MCF 10A (cell line): ENCODE results near the gene TNFAIP2. TPM values are rescaled to one million over a fixed set of nuclear protein-coding genes. Genes with fewer than 3 reads are reported as not detected.

Source experiments
- BruUV-seq: library from RNA; stranded (reverse); fragments of 400-500 nt; replicated peaks from 2 replicates; lab custom pipeline; 2021; lab: Mats Ljungman, UMichigan
- CTCF ChIA-PET: fragments of 300-600 bp; sonication (Branson Sonifier 250); formaldehyde crosslinking; extraction: SDS; loops from one replicate; lab custom pipeline; 2021; ENCODE audit warnings: antibody characterized with exemption, inconsistent platforms; lab: Yijun Ruan, JAX
- POLR2A ChIA-PET: fragments of 300-600, 350-650 bp; sonication (Branson Sonifier 250); formaldehyde crosslinking; extraction: SDS; loops from one replicate; lab custom pipeline; 2020; ENCODE audit warnings: antibody characterized with exemption, inconsistent platforms; lab: Yijun Ruan, JAX
- DNase-seq: peaks from one replicate; pipeline ENCODE4 v3.0.0-alpha.2; 2018; ENCODE audit not compliant: unreplicated experiment
- H3K27ac Mint-ChIP-seq: one replicate; pipeline ENCODE4 v1.8.0; 2022; ENCODE audit warnings: mild to moderate bottlenecking, low read depth, mixed read lengths; ENCODE audit not compliant: unreplicated experiment
- H3K27me3 Mint-ChIP-seq: one replicate; pipeline ENCODE4 v1.8.0; 2022; ENCODE audit warnings: mixed read lengths; ENCODE audit not compliant: insufficient read depth, unreplicated experiment
- H3K36me3 Mint-ChIP-seq: one replicate; pipeline ENCODE4 v1.8.0; 2022; ENCODE audit warnings: mild to moderate bottlenecking, moderate library complexity, mixed read lengths; ENCODE audit not compliant: insufficient read depth, unreplicated experiment
- H3K4me1 Mint-ChIP-seq: one replicate; pipeline ENCODE4 v1.8.0; 2022; ENCODE audit warnings: mixed read lengths; ENCODE audit not compliant: insufficient read depth, unreplicated experiment
- H3K4me3 Mint-ChIP-seq: one replicate; pipeline ENCODE4 v1.8.0; 2022; ENCODE audit warnings: mild to moderate bottlenecking, moderate library complexity, mixed read lengths; ENCODE audit not compliant: unreplicated experiment
- H3K9me3 Mint-ChIP-seq: one replicate; pipeline ENCODE4 v1.8.0; 2022; ENCODE audit warnings: mixed read lengths; ENCODE audit not compliant: unreplicated experiment
- intact Hi-C: fragments of 100-400 bp; cut with micrococcal nuclease; formaldehyde crosslinking; loops from 2 replicates; pipeline ENCODE4 v1.14.1; 2022
- total RNA-seq: library from RNA; stranded (reverse); gene quantifications from 2 replicates; pipeline ENCODE4 v1.2.3, GENCODE V29; 2022
- TF ChIP-seq, protein P1 (sequence below): fragments of 200-600 bp; IDR thresholded peaks from one replicate; pipeline ENCODE4 v1.8.0; 2022; ENCODE audit warnings: antibody characterized with exemption, mild to moderate bottlenecking; ENCODE audit not compliant: unreplicated experiment

The TNFAIP2 gene
- total RNA-seq, 1 experiment from 2014 or later: 19.1 TPM

DNA sequence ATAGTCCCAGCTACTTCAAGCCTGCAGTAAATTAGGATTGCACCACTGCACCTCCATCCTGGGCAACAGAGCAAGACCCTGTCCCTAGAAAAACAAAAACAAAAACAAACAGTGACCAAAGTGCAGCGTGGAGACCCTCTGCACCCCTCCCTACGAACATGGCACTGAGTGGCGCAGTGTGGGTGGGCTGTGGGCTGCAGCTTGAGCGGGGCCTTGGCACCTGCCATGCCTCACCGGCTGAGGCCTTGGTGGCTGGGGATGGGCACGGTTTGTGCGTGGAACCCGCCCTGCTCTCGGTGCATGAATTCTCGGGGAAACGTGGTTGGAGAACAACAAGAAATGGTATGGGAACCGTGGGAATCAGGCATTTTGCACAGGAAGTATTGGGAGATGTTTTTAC, 60.8 kb downstream of the TNFAIP2 start:
- Mint-ChIP-seq H3K27me3 (no peaks in the 10 kb centered on the region), H3K27ac (no peak overlapping the region), H3K9me3 (no peaks in the 10 kb centered on the region), H3K4me3 (no peak overlapping the region), H3K4me1 (peaks cover 5% of the 10 kb centered on the region), H3K36me3 (peaks cover 7% of the 10 kb centered on the region)
- TF ChIP-seq, protein P1, sequence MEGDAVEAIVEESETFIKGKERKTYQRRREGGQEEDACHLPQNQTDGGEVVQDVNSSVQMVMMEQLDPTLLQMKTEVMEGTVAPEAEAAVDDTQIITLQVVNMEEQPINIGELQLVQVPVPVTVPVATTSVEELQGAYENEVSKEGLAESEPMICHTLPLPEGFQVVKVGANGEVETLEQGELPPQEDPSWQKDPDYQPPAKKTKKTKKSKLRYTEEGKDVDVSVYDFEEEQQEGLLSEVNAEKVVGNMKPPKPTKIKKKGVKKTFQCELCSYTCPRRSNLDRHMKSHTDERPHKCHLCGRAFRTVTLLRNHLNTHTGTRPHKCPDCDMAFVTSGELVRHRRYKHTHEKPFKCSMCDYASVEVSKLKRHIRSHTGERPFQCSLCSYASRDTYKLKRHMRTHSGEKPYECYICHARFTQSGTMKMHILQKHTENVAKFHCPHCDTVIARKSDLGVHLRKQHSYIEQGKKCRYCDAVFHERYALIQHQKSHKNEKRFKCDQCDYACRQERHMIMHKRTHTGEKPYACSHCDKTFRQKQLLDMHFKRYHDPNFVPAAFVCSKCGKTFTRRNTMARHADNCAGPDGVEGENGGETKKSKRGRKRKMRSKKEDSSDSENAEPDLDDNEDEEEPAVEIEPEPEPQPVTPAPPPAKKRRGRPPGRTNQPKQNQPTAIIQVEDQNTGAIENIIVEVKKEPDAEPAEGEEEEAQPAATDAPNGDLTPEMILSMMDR: no peak
- DNase-seq: no peak
- ChIA-PET CTCF (interaction anchor here (1.1 to 2.9 kb wide), 3 partner anchors 57 to 105 kb away, joined by 4 to 27 read pairs (median 6); no protein-coding TSS in a partner anchor), POLR2A (interaction anchor here (1.3 to 1.4 kb wide), 2 partner anchors 36 to 54 kb away, joined by 3 to 5 read pairs; no protein-coding TSS in a partner anchor)
- BruUV-seq: no TSS peak
- intact Hi-C loops: no loop called here

DNA sequence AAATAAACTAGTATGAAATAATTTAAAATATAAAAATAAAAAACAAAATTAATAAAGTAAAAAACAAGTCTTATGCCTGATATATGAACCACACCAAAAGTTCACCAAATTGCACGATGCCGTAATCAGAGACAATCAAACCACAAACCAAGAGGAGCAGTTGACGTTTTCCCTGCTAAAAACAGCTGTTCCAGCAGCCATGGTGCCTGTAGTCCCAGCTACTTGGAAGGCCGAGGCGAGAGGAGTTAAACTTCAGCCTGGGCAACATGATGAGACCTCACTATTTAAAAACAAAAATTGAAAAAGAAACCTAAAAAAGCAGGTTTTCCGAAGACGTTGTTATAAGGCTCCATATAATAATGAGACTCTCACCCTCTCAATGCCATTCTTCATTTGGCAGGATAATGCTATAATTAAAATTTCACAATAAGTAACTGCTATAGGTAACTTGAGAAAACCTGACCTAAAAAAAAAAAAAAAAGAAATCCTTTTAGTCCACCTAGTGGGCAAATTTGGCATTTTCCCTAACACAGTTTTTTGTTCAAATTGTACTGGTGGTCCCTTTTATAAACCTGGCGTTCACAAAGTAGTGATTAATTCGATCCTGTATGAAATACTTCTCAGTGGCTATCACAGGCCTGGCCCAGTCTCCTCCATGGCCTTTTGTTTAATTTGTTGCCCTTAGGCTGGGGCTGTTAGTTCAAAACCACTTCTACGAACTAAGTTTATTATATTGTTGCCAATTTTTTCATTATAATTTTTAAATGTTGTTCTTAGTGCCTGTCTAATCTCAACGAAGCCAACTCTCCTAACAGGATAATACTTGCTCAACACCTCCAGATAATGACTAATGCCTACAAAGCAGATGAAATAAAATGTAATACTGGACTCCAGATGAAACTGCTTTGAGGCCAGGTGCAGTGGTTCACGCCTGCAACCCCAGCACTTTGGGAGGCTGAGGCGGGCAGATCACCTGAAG, 62.1 kb downstream of the TNFAIP2 start:
- H3K27ac Mint-ChIP-seq: peak overlapping the region; percentile 78
- ChIA-PET CTCF (interaction anchor here (0.6 to 2.9 kb wide), 11 partner anchors 9 to 210 kb away, joined by 3 to 27 read pairs (median 3); no protein-coding TSS in a partner anchor), POLR2A (interaction anchor here (0.5 to 1.4 kb wide), 5 partner anchors 58 to 171 kb away, joined by 3 to 7 read pairs (median 4); no protein-coding TSS in a partner anchor)
- H3K36me3 Mint-ChIP-seq: peaks cover 7% of the 10 kb centered on the region
- H3K4me3 Mint-ChIP-seq: no peak overlapping the region
- H3K9me3 Mint-ChIP-seq: no peaks in the 10 kb centered on the region
- TF ChIP-seq, protein P1: peak; percentile 59
- BruUV-seq: TSS peak; percentile 96
- intact Hi-C loops: loop anchor here (1.0 to 5.0 kb wide), 3 partner anchors 43 to 107 kb away; no protein-coding TSS in a partner anchor
- DNase-seq: peak; percentile 67
- peaks cover 5% of the 10 kb centered on the region for H3K4me1 Mint-ChIP-seq
- H3K27me3 Mint-ChIP-seq: no peaks in the 10 kb centered on the region

DNA sequence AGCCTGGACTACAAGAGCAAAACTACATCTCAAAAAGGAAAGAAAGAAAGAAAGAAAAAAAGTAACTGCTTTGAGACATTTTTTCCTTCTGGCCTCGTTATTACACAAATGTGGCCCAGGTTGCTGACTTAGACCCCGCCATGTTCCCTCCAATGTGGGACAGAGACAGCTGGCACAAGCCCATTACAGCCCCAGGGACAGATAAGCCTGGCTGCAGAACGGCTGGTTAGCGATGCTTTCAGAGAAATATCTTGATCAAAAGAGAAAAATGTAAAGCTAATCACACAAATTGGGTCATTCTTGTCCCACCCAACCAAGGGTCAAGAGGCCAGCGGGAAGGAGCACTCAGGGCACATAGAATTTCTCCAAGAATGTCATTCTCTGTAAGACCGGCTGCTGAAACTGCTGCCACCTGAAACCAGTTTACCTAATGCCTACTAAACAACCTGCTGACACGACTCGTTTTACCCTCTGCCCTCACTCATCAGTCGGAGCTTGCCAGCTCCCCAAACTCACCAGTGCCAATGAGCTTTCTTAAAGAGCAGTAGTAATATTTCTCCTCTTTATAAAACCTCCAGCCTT, 63.1 kb downstream of the TNFAIP2 start:
- intact Hi-C loops: loop anchor here (5.0 kb wide), 1 partner anchor 44 kb away; no protein-coding TSS in a partner anchor
- H3K27me3 Mint-ChIP-seq: no peaks in the 10 kb centered on the region
- TF ChIP-seq, protein P1: no peak
- peak overlapping the region; percentile 78 for H3K27ac Mint-ChIP-seq
- ChIA-PET CTCF (interaction anchor here (0.6 to 1.0 kb wide), 7 partner anchors 46 to 211 kb away, joined by 3 to 5 read pairs (median 3); no protein-coding TSS in a partner anchor), POLR2A (interaction anchor here (1.2 to 1.4 kb wide), 2 partner anchors 59 to 84 kb away, joined by 3 to 7 read pairs; no protein-coding TSS in a partner anchor)
- H3K4me3 Mint-ChIP-seq: no peak overlapping the region
- DNase-seq: no peak
- no peaks in the 10 kb centered on the region for H3K9me3 Mint-ChIP-seq
- BruUV-seq: no TSS peak
- peaks cover 10% of the 10 kb centered on the region for H3K36me3 Mint-ChIP-seq
- peaks cover 5% of the 10 kb centered on the region for H3K4me1 Mint-ChIP-seq

Other genes starting within 250 kb of the TNFAIP2 start
- 0.29 TPM in 1 of 2 replicates, not detected in the other for gene AMN, start 200.8 kb upstream of the TNFAIP2 start, total RNA-seq
- 82.7 and 91.1 TPM in 2 replicates for gene CDC42BPB, start 65.9 kb upstream of the TNFAIP2 start, total RNA-seq
- gene LBHD2, start 39.3 kb upstream of the TNFAIP2 start, total RNA-seq: not detected in 2 replicates
- gene EXOC3L4, start 28.7 kb upstream of the TNFAIP2 start, total RNA-seq: not detected in 2 replicates
- 149 and 327 TPM in 2 replicates for gene EIF5, start 210.8 kb downstream of the TNFAIP2 start, total RNA-seq